Thyroid gland (tissue), 4 donors: ENCODE results near the gene GRIN2D. TPM values are rescaled to one million over a fixed set of nuclear protein-coding genes. Genes with fewer than 3 reads are reported as not detected.
A peak's percentile ranks its signal among the peaks of the same experiment; 100 is the strongest.
"Not testable (repeated sequence)": the region's sequence is repeated elsewhere in the genome, so short reads cannot be mapped to it uniquely, and the experiment has no call there.

Experiments
- DNase-seq, 2 donors: peaks; one replicate each; pipeline ENCODE4 v3.0.0-alpha.2; 2019
- H3K27ac ChIP-seq, 3 donors: fragments of 200-600 bp; sonication (generic); 1 replicate in 2 of 3; 2 replicates in 1 of 3; pipeline ENCODE4 v1.5.1; 2016 to 2019; ENCODE audit warnings: mild to moderate bottlenecking in 1 of 3, moderate library complexity in 1 of 3
- H3K27me3 ChIP-seq: fragments of 200-600 bp; sonication (generic); one replicate; pipeline ENCODE4 v1.5.1; 2019
- H3K36me3 ChIP-seq, 2 donors: fragments of 200-600 bp; sonication (generic); one replicate each; pipeline ENCODE4 v1.5.1; 2016 to 2019
- H3K4me1 ChIP-seq, 2 donors: fragments of 200-600 bp; sonication (generic); one replicate each; pipeline ENCODE4 v1.5.1; 2017 to 2019
- H3K4me3 ChIP-seq, 3 donors: fragments of 200-600 bp; sonication (generic); replicated peaks in 1 of 3; 1 replicate in 2 of 3; 2 replicates in 1 of 3; pipeline ENCODE4 v1.5.1; 2016; ENCODE audit warnings: mild to moderate bottlenecking in 1 of 3
- H3K9me3 ChIP-seq: fragments of 200-600 bp; sonication (generic); one replicate; pipeline ENCODE4 v1.5.1; 2017
- POLR2A ChIP-seq, 2 donors: fragments of 450-650 bp; IDR thresholded peaks; one replicate each; pipeline ENCODE4 v1.6.1; 2017; ENCODE audit warnings: antibody characterized with exemption in 2 of 2, mild to moderate bottlenecking in 2 of 2, moderate library complexity in 1 of 2
- WGBS, 2 donors: methylation state at CpG; one replicate each; pipeline ENCODE4 v1.1.5; 2017; 5-methylcytosine and 5-hydroxymethylcytosine counted together
- intact Hi-C: fragments of 100-400 bp; cut with DNase I; formaldehyde crosslinking; loops from one replicate; pipeline ENCODE4 v1.15.1; 2023
- total RNA-seq, 4 donors: library from RNA; depleted of rRNA; stranded (reverse); fragments of >200 nt; gene quantifications; one replicate each; pipeline ENCODE4 v1.2.3, GENCODE V29; 2016
- TF ChIP-seq, protein P1 (sequence below), 6 experiments: fragments of 200-600 bp in 3 of 6; fragments of 450-650 bp in 3 of 6; sonication (generic) in 3 of 6; IDR thresholded peaks; one replicate each; pipeline ENCODE4 v1.5.1; 2016 to 2019; ENCODE audit warnings: antibody characterized with exemption in 6 of 6, mild to moderate bottlenecking in 2 of 6, inconsistent platforms in 1 of 6, moderate library complexity in 1 of 6

GRIN2D gene
- total RNA-seq, 4 donors from 2014 or later, result 0.56 to 2.2 (median 0.84) TPM

DNA sequence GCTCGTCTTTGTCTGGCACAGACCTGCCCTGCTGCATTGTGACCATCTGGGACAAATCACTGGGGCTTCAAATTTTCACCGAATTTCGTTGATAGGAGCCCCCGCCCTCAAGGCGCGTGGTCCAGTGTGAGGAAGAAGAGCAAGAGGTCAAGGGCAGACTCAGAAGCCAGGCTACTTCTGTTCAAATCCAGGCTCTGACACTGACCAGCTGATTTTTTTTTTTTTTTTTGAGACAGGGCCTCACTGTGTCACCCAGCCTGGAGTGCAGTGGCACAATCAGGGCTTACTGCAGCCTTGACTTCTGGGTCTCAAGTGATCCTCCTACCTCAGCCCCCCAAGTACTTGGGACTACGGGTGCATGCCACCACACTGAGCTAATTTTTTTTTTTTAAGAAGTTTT, 22.1 kb upstream of the GRIN2D start:
- 76 to 79% methylated on average over 7 of the region's 7 CpGs for WGBS, 2 donors
- intact Hi-C loops, result no loop called here
- no peak overlapping the region for H3K4me3 ChIP-seq
- no peak for TF ChIP-seq POLR2A (IDR thresholded peaks at IDR 0.05)
- TF ChIP-seq, protein P1, sequence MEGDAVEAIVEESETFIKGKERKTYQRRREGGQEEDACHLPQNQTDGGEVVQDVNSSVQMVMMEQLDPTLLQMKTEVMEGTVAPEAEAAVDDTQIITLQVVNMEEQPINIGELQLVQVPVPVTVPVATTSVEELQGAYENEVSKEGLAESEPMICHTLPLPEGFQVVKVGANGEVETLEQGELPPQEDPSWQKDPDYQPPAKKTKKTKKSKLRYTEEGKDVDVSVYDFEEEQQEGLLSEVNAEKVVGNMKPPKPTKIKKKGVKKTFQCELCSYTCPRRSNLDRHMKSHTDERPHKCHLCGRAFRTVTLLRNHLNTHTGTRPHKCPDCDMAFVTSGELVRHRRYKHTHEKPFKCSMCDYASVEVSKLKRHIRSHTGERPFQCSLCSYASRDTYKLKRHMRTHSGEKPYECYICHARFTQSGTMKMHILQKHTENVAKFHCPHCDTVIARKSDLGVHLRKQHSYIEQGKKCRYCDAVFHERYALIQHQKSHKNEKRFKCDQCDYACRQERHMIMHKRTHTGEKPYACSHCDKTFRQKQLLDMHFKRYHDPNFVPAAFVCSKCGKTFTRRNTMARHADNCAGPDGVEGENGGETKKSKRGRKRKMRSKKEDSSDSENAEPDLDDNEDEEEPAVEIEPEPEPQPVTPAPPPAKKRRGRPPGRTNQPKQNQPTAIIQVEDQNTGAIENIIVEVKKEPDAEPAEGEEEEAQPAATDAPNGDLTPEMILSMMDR (IDR thresholded peaks at IDR 0.05), result no peak
- no peak for DNase-seq
- H3K27me3 ChIP-seq, result no peaks in the 10 kb centered on the region
- no peak overlapping the region for H3K27ac ChIP-seq
- no peaks in the 10 kb centered on the region for H3K9me3 ChIP-seq
- H3K4me1 ChIP-seq, result no peaks in the 10 kb centered on the region
- no peaks in the 10 kb centered on the region for H3K36me3 ChIP-seq

DNA sequence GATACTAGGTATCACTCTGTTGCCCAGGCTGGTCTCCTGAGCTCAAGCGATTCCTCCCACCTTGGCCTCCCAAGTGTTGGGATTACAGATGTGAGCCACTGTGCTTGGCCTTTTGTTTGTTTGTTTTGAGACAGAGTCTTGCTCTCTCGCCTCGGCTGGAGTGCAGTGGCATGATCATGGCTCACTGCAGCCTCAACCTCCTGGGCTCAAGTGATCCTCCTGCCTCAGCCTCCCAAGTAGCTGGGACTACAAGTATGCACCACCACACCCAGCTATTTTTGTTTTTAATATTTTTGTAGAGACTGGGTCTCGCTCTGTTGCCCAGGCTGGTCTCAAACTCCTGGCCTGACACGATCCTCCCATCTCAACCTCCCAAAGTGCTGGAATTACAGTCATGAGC, 21.7 kb upstream of the GRIN2D start:
- DNase-seq, H3K27ac ChIP-seq, H3K4me1 ChIP-seq, H3K4me3 ChIP-seq, H3K9me3 ChIP-seq, H3K27me3 ChIP-seq, intact Hi-C loops, H3K36me3 ChIP-seq: not testable (repeated sequence)
- 92 to 94% methylated on average over 5 of the region's 5 CpGs for WGBS, 2 donors

DNA sequence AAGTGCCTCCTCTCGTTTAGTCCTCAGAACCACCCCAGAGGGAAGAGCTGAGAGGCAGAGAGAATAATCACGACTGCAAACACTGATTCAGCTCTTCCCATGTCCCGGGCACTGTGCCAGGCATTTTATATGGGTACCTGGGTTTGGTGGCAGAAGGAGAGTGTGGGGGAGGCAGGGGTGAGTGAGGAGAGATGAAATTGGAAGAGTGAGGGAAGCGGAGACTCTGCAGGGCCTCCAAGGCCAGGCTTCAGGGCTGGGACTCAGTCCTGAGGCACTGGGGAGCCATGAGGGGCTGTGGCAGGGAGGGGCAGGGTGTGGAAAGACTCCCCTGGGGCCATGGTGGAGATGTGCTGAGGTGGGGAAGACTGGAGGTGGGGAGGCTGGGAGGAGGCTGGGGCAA, 20.6 kb upstream of the GRIN2D start:
- Histone ChIP-seq H3K27me3 (no peaks in the 10 kb centered on the region), H3K9me3 (no peaks in the 10 kb centered on the region), H3K27ac (no peak overlapping the region), H3K36me3 (no peaks in the 10 kb centered on the region), H3K4me3 (no peak overlapping the region), H3K4me1 (no peaks in the 10 kb centered on the region)
- WGBS, 2 donors, result 44 to 45% methylated on average over 4 of the region's 4 CpGs
- intact Hi-C loops, result no loop called here
- no peak for TF ChIP-seq POLR2A (IDR thresholded peaks at IDR 0.05)
- TF ChIP-seq, protein P1 (IDR thresholded peaks at IDR 0.05), result no peak
- peak; percentile 31 to 47 for DNase-seq

DNA sequence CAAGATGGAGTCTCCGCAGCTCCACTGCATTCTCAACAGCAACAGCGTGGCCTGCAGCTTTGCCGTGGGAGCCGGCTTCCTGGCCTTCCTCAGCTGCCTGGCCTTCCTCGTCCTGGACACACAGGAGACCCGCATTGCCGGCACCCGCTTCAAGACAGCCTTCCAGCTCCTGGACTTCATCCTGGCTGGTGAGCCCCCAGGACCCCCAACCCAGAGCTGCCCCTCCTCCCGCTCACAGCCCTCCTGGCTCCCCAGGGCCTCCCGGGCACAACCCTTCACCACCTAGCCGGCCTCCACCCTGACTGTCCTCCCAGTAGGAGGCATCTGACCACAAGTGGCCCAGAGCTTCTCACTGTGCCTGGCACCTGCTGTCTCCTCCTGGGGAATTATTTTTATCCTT, 19.9 kb upstream of the GRIN2D start:
- no peaks in the 10 kb centered on the region for H3K36me3 ChIP-seq
- H3K27ac ChIP-seq, result no peak overlapping the region
- TF ChIP-seq, protein P1 (IDR thresholded peaks at IDR 0.05), result no peak
- TF ChIP-seq POLR2A (IDR thresholded peaks at IDR 0.05), result no peak
- no peak for DNase-seq
- intact Hi-C loops, result no loop called here
- 84 to 91% methylated on average over 11 of the region's 11 CpGs for WGBS, 2 donors
- no peak overlapping the region for H3K4me3 ChIP-seq
- H3K9me3 ChIP-seq, result no peaks in the 10 kb centered on the region
- H3K27me3 ChIP-seq, result no peaks in the 10 kb centered on the region
- no peaks in the 10 kb centered on the region for H3K4me1 ChIP-seq

DNA sequence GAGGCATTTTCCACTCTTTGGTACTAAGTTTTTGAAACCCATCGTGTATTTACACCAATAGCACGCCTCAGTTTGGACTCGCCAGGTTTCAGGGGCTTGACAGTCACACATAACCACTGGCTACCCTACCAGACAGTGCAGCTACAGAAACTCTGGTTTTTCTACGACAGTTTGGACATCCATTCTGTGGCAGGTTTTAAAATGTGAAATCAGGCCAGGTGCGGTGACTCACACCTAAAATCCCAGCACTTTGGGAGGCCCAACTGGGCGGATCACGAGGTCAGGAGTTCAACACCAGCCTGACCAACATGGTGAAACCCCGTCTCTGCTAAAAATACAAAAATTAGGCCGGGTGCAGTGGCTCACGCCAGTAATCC, 15.3 kb upstream of the GRIN2D start:
- no peak overlapping the region for H3K27ac ChIP-seq
- H3K4me1 ChIP-seq, result no peaks in the 10 kb centered on the region
- no peak overlapping the region for H3K4me3 ChIP-seq
- TF ChIP-seq POLR2A (IDR thresholded peaks at IDR 0.05), result no peak
- TF ChIP-seq, protein P1 (IDR thresholded peaks at IDR 0.05), result no peak
- intact Hi-C loops, result no loop called here
- DNase-seq, result no peak
- WGBS, 2 donors, result 92 to 95% methylated on average over 10 of the region's 10 CpGs
- H3K27me3 ChIP-seq, result no peaks in the 10 kb centered on the region
- H3K9me3 ChIP-seq, result no peaks in the 10 kb centered on the region
- H3K36me3 ChIP-seq, result peaks cover 15 to 17% of the 10 kb centered on the region in 2 donors

DNA sequence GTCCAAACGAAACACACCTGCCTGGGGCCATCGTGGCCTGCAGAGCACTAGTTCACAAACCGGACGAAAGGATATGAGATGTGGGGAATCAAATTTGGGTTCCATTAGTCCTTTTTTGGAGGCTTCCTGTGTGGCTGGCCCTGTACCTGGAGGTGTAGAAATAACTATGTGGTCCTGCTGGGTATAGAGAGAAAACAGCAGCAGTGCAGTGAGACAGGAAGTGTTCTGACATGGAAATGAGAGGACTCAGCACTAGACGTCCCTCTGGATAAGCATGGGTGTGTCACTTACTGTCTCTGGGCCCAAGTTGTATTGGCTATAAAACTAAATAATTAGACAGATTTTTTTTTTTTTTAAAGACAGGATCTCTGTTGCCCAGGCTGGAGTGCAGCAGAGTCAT, 14.4 kb upstream of the GRIN2D start:
- WGBS, 2 donors, result 86 to 89% methylated on average over 5 of the region's 5 CpGs
- no peaks in the 10 kb centered on the region for H3K27me3 ChIP-seq
- intact Hi-C loops, result no loop called here
- no peak overlapping the region for H3K27ac ChIP-seq
- H3K36me3 ChIP-seq, result peaks cover 24 to 25% of the 10 kb centered on the region in 2 donors
- DNase-seq, result no peak
- no peak overlapping the region for H3K4me3 ChIP-seq
- no peaks in the 10 kb centered on the region for H3K9me3 ChIP-seq
- TF ChIP-seq, protein P1 (IDR thresholded peaks at IDR 0.05), result no peak
- no peak for TF ChIP-seq POLR2A (IDR thresholded peaks at IDR 0.05)
- no peaks in the 10 kb centered on the region for H3K4me1 ChIP-seq
